SU-DHL-6 (cell line): ENCODE results near the gene PLXNA2.

Experiments used
- H2AFZ ChIP-seq: fragments of 200-600 bp; sonication (generic); 2 replicates; pipeline ENCODE4 v1.6.1; 2014; ENCODE audit warnings: low read depth, mild to moderate bottlenecking, moderate library complexity, mixed read lengths, antibody characterized with exemption, low read length; ENCODE audit not compliant: severe bottlenecking
- H3F3A ChIP-seq: fragments of 200-600 bp; shearing (Covaris generic); 2 replicates; pipeline ENCODE4 v1.6.0; 2016; ENCODE audit warnings: antibody characterized with exemption, mild to moderate bottlenecking; ENCODE audit not compliant: insufficient read depth
- H3K27ac ChIP-seq: fragments of 200-600 bp; sonication (generic); 2 replicates; pipeline ENCODE4 v1.5.1; 2016; ENCODE audit warnings: low read depth, mild to moderate bottlenecking, low read length, moderate library complexity, mixed read lengths
- H3K27me3 ChIP-seq: fragments of 200-600 bp; sonication (generic), shearing (Covaris generic); 2 replicates; pipeline ENCODE4 v1.6.0; 2014; ENCODE audit warnings: mild to moderate bottlenecking, low read length
- H3K36me3 ChIP-seq: fragments of 200-600 bp; sonication (generic); 2 replicates; pipeline ENCODE4 v1.6.1; 2014; ENCODE audit warnings: mild to moderate bottlenecking, low read length, mixed read lengths
- H3K4me2 ChIP-seq: fragments of 300-600, 200-600 bp; shearing (Covaris generic), sonication (generic); 2 replicates; pipeline ENCODE4 v1.6.0; 2014; ENCODE audit warnings: low read length, low read depth, mild to moderate bottlenecking; ENCODE audit not compliant: poor library complexity, severe bottlenecking
- H3K4me3 ChIP-seq: fragments of 200-600 bp; sonication (generic); 2 replicates; pipeline ENCODE4 v1.5.1; 2014; ENCODE audit warnings: antibody characterized with exemption, low read length, mild to moderate bottlenecking, mixed read lengths; ENCODE audit not compliant: insufficient read depth, poor library complexity, severe bottlenecking
- H3K79me2 ChIP-seq: fragments of 200-600 bp; sonication (generic); 2 replicates; pipeline ENCODE4 v1.6.1; 2014; ENCODE audit warnings: mild to moderate bottlenecking, low read length, moderate library complexity; ENCODE audit not compliant: insufficient read depth
- H3K9ac ChIP-seq: fragments of 200-600 bp; sonication (generic); 2 replicates; pipeline ENCODE4 v1.7.0; 2014; ENCODE audit warnings: mild to moderate bottlenecking, low read length
- H3K9me2 ChIP-seq: fragments of 200-600 bp; sonication (generic); replicated peaks from 2 replicates; pipeline ENCODE4 v1.6.1; 2014; ENCODE audit warnings: low read length; ENCODE audit not compliant: insufficient read depth
- H3K9me3 ChIP-seq: fragments of 200-600 bp; sonication (generic); 2 replicates; pipeline ENCODE4 v1.6.1; 2014; ENCODE audit warnings: low read length, mixed read lengths; ENCODE audit not compliant: insufficient read depth
- H4K20me1 ChIP-seq: fragments of 200-600 bp; sonication (generic); 2 replicates; pipeline ENCODE4 v1.6.1; 2014; ENCODE audit warnings: low read depth, mild to moderate bottlenecking, antibody characterized with exemption, low read length, moderate library complexity, mixed read lengths
- CTCF ChIP-seq: fragments of 200-600 bp; sonication (generic); IDR thresholded peaks from one replicate; pipeline ENCODE4 v1.5.1; 2017; ENCODE audit warnings: antibody characterized with exemption, mild to moderate bottlenecking, low read length, moderate library complexity; ENCODE audit not compliant: insufficient read depth, poor library complexity, severe bottlenecking
- EZH2phosphoT487 ChIP-seq: fragments of 200-600 bp; sonication (generic), shearing (Covaris generic); conservative IDR thresholded peaks from 2 replicates; pipeline ENCODE4 v1.6.1; 2018; ENCODE audit warnings: mild to moderate bottlenecking, antibody characterized with exemption, low read length, moderate library complexity, mixed read lengths

The PLXNA2 gene

GRCh38 chr1:207998691-207999090 lies 245.5 kb downstream of the PLXNA2 start:
- Histone ChIP-seq H3K9me2 (no peaks in the 10 kb centered on the region), H3K27me3 (no peaks in the 10 kb centered on the region), H3K79me2 (no peaks in the 10 kb centered on the region), H4K20me1 (no peaks in the 10 kb centered on the region), H3K9me3 (no peaks in the 10 kb centered on the region), H3F3A (no peaks in the 10 kb centered on the region), H3K27ac (no peak overlapping the region), H2AFZ (no peak overlapping the region), H3K36me3 (no peaks in the 10 kb centered on the region), H3K9ac (no peak overlapping the region), H3K4me2 (no peak overlapping the region), H3K4me3 (no peak overlapping the region)
- TF ChIP-seq CTCF: no peak
- TF ChIP-seq EZH2phosphoT487: no peak

GRCh38 chr1:207997486-207998268 lies 246.5 kb downstream of the PLXNA2 start:
- Histone ChIP-seq H3K27ac (no peak overlapping the region), H3K9ac (no peak overlapping the region), H2AFZ (no peak overlapping the region), H3K9me2 (no peaks in the 10 kb centered on the region), H3K4me3 (no peak overlapping the region), H3K36me3 (no peaks in the 10 kb centered on the region), H3F3A (no peaks in the 10 kb centered on the region), H3K79me2 (no peaks in the 10 kb centered on the region), H3K4me2 (no peak overlapping the region), H3K9me3 (no peaks in the 10 kb centered on the region), H4K20me1 (no peaks in the 10 kb centered on the region), H3K27me3 (no peaks in the 10 kb centered on the region)
- TF ChIP-seq EZH2phosphoT487 (no peak), CTCF (peak; percentile 77)

GRCh38 chr1:207996636-207997035 lies 247.5 kb downstream of the PLXNA2 start:
- H3K9ac ChIP-seq: no peak overlapping the region
- no peaks in the 10 kb centered on the region for H3K9me2 ChIP-seq
- no peak overlapping the region for H2AFZ ChIP-seq
- no peak for TF ChIP-seq CTCF
- TF ChIP-seq EZH2phosphoT487: no peak
- H3K9me3 ChIP-seq: no peaks in the 10 kb centered on the region
- H3K27me3 ChIP-seq: no peaks in the 10 kb centered on the region
- H3K4me2 ChIP-seq: no peak overlapping the region
- H3K27ac ChIP-seq: no peak overlapping the region
- no peaks in the 10 kb centered on the region for H3F3A ChIP-seq
- H3K4me3 ChIP-seq: no peak overlapping the region
- H4K20me1 ChIP-seq: no peaks in the 10 kb centered on the region
- H3K36me3 ChIP-seq: no peaks in the 10 kb centered on the region
- no peaks in the 10 kb centered on the region for H3K79me2 ChIP-seq
